Measurements from ENCODE around the gene PCSK9. TPM values are rescaled to one million over a fixed set of nuclear protein-coding genes. Genes with fewer than 3 reads are reported as not detected.

Gene PCSK9
- total and polyA plus RNA-seq, 2 of the 13 experiments (the other 11 are each of a cell fraction or from before 2014, with no cell fraction given), result 33.3 to 80.5 TPM

DNA sequence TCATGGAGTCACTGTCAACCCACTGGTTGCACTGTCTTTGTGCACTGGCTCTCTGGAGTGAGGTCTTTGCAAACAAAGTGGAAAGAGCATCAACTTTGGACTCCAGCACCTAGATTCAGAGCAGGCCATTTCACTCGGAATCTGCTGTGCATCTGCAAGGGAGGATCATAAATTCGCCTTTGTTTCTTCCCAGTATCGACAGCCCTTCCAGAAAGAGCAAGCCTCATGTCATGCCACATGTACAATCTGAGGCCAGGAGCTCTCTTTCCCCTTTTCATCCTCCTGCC, 853 bp upstream of the PCSK9 start:
- in situ Hi-C loops (cut with HindIII; ENCODE audit: extremely low pct_ligation_motif_present, low pct_unique_long_range_greater_than_20kb), result no loop called here
- no TSS peak for BruUV-seq (replicated peaks)
- Histone ChIP-seq H3K9ac (ENCODE audit: insufficient read depth, low read depth, low read length) (peak overlapping the region; percentile 77), H2AFZ (ENCODE audit: low read length) (no peak overlapping the region), H4K20me1 (ENCODE audit: insufficient read depth, low read length) (peaks cover 22% of the 10 kb centered on the region), H3K79me2 (ENCODE audit: insufficient read depth, low read length) (peaks cover 44% of the 10 kb centered on the region), H3K4me2 (ENCODE audit: low read depth, low read length) (peak overlapping the region; percentile 94), H3K9me3 (ENCODE audit: low read length) (no peaks in the 10 kb centered on the region), H3K36me3 (replicated peaks in 1 of 2; ENCODE audit: control insufficient read depth in 1 of 2, insufficient read depth in 2 of 2, low read length in 2 of 2) (no peaks in the 10 kb centered on the region; a peak in 1 of 5 replicates), H3K4me1 (ENCODE audit: insufficient read depth, low read length) (peaks cover 78% of the 10 kb centered on the region), H3K4me3 (replicated peaks in 1 of 3; ENCODE audit: insufficient read depth in 1 of 3, low read depth in 2 of 3, low read length in 3 of 3) (peak overlapping the region in 2 of 3 experiments; percentile 69 to 87; a peak in 4 of 6 replicates), H3K27ac (ENCODE audit: extremely low read length, insufficient read depth, low read length) (peak overlapping the region; percentile 82), H3K27me3 (ENCODE audit: control insufficient read depth in 1 of 2, insufficient read depth in 2 of 2, low read length in 2 of 2) (peaks cover 0 to 6% of the 10 kb centered on the region in 2 experiments; a peak in 1 of 5 replicates)
- intact Hi-C loops (cut with micrococcal nuclease; ENCODE audit: unreplicated experiment), result no loop called here
- ChIA-PET POLR2A (no interaction called here), CTCF (ENCODE audit: low intra/inter-chr PET ratio, low total read pairs) (no interaction called here)
- DNase-seq (ENCODE audit: low spot score) (peak; percentile 34), FAIRE-seq (peak; percentile 72), ATAC-seq (peak; percentile 55)
- 11% methylated on average over 3 of the region's 3 CpGs for WGBS (ENCODE audit: low lambda C conversion rate)
- TF ChIP-seq KDM2A (CRISPR knock-in tag; IDR thresholded peaks at IDR 0.05; ENCODE audit: borderline replicate concordance, low read depth) (0 out of 2 replicates have a peak, but pooled peaks have one; percentile 17), TBL1XR1 (IDR thresholded peaks at IDR 0.05; ENCODE audit: borderline replicate concordance, low read length, partially characterized antibody) (no peak), ZNF263 (CRISPR knock-in tag; IDR thresholded peaks at IDR 0.05) (peak; percentile 70), SP4 (CRISPR knock-in tag; IDR thresholded peaks at IDR 0.05) (0 out of 2 replicates have a peak, but pooled peaks have one; percentile 10), ONECUT2 (CRISPR knock-in tag; IDR thresholded peaks at IDR 0.05) (0 out of 2 replicates have a peak, but pooled peaks have one; percentile 20), SAP130 (CRISPR knock-in tag; IDR thresholded peaks at IDR 0.05; ENCODE audit: low read depth) (peak; percentile 40; the same call in 1 of the 2 replicates), ZNF788 (CRISPR knock-in tag; IDR thresholded peaks at IDR 0.05; ENCODE audit: borderline replicate concordance) (peak; percentile 8; the same call in 1 of the 2 replicates), NFYC (CRISPR knock-in tag; IDR thresholded peaks at IDR 0.05) (no peak), RXRA (CRISPR knock-in tag; IDR thresholded peaks at IDR 0.05) (no peak), SRY (CRISPR knock-in tag; IDR thresholded peaks at IDR 0.05) (no peak), ZNF431 (CRISPR knock-in tag; IDR thresholded peaks at IDR 0.05; ENCODE audit: borderline replicate concordance, low read depth) (no peak), MTA1 (CRISPR knock-in tag; IDR thresholded peaks at IDR 0.05; ENCODE audit: borderline replicate concordance) (no peak), KDM6A (CRISPR knock-in tag; IDR thresholded peaks at IDR 0.05; ENCODE audit: low read depth) (0 out of 2 replicates have a peak, but pooled peaks have one; percentile 12), ZNF543 (CRISPR knock-in tag; IDR thresholded peaks at IDR 0.05) (no peak), TEAD3 (CRISPR knock-in tag; optimal IDR thresholded peaks at IDR 0.05; ENCODE audit: borderline replicate concordance) (peak; percentile 8), CREB1 (IDR thresholded peaks at IDR 0.05) (no peak), CREB1 (CRISPR knock-in tag; IDR thresholded peaks at IDR 0.05) (peak; percentile 23; the same call in 1 of the 2 replicates), ZFP90 (CRISPR knock-in tag; IDR thresholded peaks at IDR 0.05; ENCODE audit: borderline replicate concordance) (0 out of 2 replicates have a peak, but pooled peaks have one; percentile 51), HOXA3 (CRISPR knock-in tag; IDR thresholded peaks at IDR 0.05) (peak; percentile 54), MLLT10 (CRISPR knock-in tag; IDR thresholded peaks at IDR 0.05) (no peak), ZSCAN20 (CRISPR knock-in tag; IDR thresholded peaks at IDR 0.05; ENCODE audit: borderline replicate concordance) (0 out of 2 replicates have a peak, but pooled peaks have one; percentile 15)
- TF ChIP-seq, protein P1, sequence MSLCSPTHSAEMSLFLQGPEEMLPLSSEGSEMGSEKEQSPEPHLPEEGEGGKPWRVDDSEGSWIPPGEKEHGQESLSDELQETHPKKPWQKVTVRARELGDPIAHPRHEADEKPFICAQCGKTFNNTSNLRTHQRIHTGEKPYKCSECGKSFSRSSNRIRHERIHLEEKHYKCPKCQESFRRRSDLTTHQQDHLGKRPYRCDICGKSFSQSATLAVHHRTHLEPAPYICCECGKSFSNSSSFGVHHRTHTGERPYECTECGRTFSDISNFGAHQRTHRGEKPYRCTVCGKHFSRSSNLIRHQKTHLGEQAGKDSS (CRISPR knock-in tag; IDR thresholded peaks at IDR 0.05; ENCODE audit: borderline replicate concordance, low read depth), result peak; percentile 17; the same call in 1 of the 2 replicates
- TF ChIP-seq, protein P2, sequence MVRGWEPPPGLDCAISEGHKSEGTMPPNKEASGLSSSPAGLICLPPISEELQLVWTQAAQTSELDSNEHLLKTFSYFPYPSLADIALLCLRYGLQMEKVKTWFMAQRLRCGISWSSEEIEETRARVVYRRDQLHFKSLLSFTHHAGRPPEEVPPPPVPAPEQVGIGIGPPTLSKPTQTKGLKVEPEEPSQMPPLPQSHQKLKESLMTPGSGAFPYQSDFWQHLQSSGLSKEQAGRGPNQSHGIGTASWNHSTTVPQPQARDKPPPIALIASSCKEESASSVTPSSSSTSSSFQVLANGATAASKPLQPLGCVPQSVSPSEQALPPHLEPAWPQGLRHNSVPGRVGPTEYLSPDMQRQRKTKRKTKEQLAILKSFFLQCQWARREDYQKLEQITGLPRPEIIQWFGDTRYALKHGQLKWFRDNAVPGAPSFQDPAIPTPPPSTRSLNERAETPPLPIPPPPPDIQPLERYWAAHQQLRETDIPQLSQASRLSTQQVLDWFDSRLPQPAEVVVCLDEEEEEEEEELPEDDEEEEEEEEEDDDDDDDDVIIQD (CRISPR knock-in tag; IDR thresholded peaks at IDR 0.05; ENCODE audit: low read depth), result peak; percentile 54; the same call in 1 of the 2 replicates
- TF ChIP-seq, protein P3, sequence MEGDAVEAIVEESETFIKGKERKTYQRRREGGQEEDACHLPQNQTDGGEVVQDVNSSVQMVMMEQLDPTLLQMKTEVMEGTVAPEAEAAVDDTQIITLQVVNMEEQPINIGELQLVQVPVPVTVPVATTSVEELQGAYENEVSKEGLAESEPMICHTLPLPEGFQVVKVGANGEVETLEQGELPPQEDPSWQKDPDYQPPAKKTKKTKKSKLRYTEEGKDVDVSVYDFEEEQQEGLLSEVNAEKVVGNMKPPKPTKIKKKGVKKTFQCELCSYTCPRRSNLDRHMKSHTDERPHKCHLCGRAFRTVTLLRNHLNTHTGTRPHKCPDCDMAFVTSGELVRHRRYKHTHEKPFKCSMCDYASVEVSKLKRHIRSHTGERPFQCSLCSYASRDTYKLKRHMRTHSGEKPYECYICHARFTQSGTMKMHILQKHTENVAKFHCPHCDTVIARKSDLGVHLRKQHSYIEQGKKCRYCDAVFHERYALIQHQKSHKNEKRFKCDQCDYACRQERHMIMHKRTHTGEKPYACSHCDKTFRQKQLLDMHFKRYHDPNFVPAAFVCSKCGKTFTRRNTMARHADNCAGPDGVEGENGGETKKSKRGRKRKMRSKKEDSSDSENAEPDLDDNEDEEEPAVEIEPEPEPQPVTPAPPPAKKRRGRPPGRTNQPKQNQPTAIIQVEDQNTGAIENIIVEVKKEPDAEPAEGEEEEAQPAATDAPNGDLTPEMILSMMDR (CRISPR knock-in tag; IDR thresholded peaks at IDR 0.05), result peak; percentile 46
